ENCODE results near the gene LRFN4.

DNA sequence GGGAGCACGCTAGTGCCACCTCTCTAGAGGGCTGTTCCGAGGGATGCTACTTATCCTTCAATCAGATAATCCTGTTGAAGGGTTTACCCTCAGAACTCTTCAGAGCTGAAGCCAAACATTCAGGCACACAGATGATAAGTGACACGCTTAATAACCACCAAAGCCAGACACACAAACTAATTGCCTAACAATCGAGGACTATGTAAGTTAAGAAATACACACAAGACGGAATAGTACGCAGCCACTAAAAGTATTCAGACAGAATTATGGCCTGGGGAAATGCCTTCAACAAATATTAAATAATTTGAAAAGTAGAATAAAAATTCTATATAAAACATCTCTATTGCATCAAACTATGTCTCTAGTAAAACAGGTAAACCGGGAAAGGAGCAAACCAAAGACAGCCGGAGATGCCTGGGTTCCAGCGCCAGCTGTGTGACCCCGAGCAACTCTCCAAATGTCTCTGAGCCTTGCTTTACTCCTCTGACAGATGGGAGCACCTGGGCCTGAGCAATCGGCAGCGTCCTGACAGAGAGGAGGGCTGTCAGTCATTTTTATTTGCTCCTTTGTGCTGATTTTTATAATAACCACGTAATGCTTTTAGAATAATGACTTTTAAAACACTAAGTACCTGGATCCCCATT, 11.3 kb downstream of the LRFN4 start:
- TF ChIP-seq POLR2A (IDR thresholded peaks at IDR 0.05; ENCODE audit: low read depth, low read length): no peak
- TF ChIP-seq TAF1 (IDR thresholded peaks at IDR 0.05; ENCODE audit: low read depth, low read length): no peak
- TF ChIP-seq POLR2AphosphoS5 (IDR thresholded peaks at IDR 0.05; ENCODE audit: low read depth, low read length): no peak
- TF ChIP-seq SPI1 (IDR thresholded peaks at IDR 0.05; ENCODE audit: low read depth, low read length): no peak
